HG02610 (cell line): ENCODE measurements around the gene MAPRE2.
A peak's percentile ranks its signal among the peaks of the same experiment; 100 is the strongest.
"Not testable (repeated sequence)": the region's sequence is repeated elsewhere in the genome, so short reads cannot be mapped to it uniquely, and the experiment has no call there.

ENCODE experiments used
- ATAC-seq: cut with Tn5 transposase; IDR thresholded peaks from one replicate; pipeline ENCODE4 v1.9.1; 2021; ENCODE audit warnings: mild to moderate bottlenecking, moderate library complexity; ENCODE audit not compliant: unreplicated experiment

The MAPRE2 gene

GRCh38 chr18:35088921-35089320 is 47.7 kb downstream of the MAPRE2 start:
- no peak for ATAC-seq

- no peak for ATAC-seq
Measured at GRCh38 chr18:35089382-35089781, 48.2 kb downstream of the MAPRE2 start.

- no peak for ATAC-seq
Measured at GRCh38 chr18:35089891-35090550, 48.8 kb downstream of the MAPRE2 start.

GRCh38 chr18:35091841-35092240 is 50.6 kb downstream of the MAPRE2 start:
- no peak for ATAC-seq

- peak; percentile 94 for ATAC-seq
Measured at GRCh38 chr18:35095983-35096676, 54.9 kb downstream of the MAPRE2 start.

GRCh38 chr18:35096677-35097011 is 55.4 kb downstream of the MAPRE2 start:
- no peak for ATAC-seq

GRCh38 chr18:35097195-35097594 is 56.0 kb downstream of the MAPRE2 start:
- no peak for ATAC-seq

- ATAC-seq, result no peak
Measured at GRCh38 chr18:35097763-35098162, 56.5 kb downstream of the MAPRE2 start.

- no peak for ATAC-seq
Measured at GRCh38 chr18:35099911-35100310, 58.7 kb downstream of the MAPRE2 start.

- ATAC-seq, result no peak
Measured at GRCh38 chr18:35104391-35105051, 63.3 kb downstream of the MAPRE2 start.

- ATAC-seq, result no peak
Measured at GRCh38 chr18:35106013-35106844, 65.0 kb downstream of the MAPRE2 start.

- ATAC-seq, result no peak
Measured at GRCh38 chr18:35106845-35107148, 65.6 kb downstream of the MAPRE2 start.

GRCh38 chr18:35107216-35107615 is 66.0 kb downstream of the MAPRE2 start:
- ATAC-seq, result no peak

GRCh38 chr18:35108088-35108487 is 66.9 kb downstream of the MAPRE2 start:
- ATAC-seq, result not testable (repeated sequence)

- no peak for ATAC-seq
Measured at GRCh38 chr18:35110059-35110458, 68.8 kb downstream of the MAPRE2 start.

- no peak for ATAC-seq
Measured at GRCh38 chr18:35110554-35111485, 69.6 kb downstream of the MAPRE2 start.

- ATAC-seq, result no peak
Measured at GRCh38 chr18:35112696-35113095, 71.5 kb downstream of the MAPRE2 start.

GRCh38 chr18:35114305-35114704 is 73.1 kb downstream of the MAPRE2 start:
- no peak for ATAC-seq

- ATAC-seq, result no peak
Measured at GRCh38 chr18:35116784-35117318, 75.6 kb downstream of the MAPRE2 start.

- ATAC-seq, result no peak
Measured at GRCh38 chr18:35117372-35117771, 76.2 kb downstream of the MAPRE2 start.
